H1 (cell line): Measurements from ENCODE around the gene TSC22D4. TPM values are rescaled to one million over a fixed set of nuclear protein-coding genes. Genes with fewer than 3 reads are reported as not detected.

Source experiments
- CEBPB ChIP-seq: IDR thresholded peaks from 2 replicates; pipeline ENCODE4 v1.6.1; 2012; ENCODE audit warnings: low read depth, low read length
- KDM5A ChIP-seq: fragments of 200-600 bp; IDR thresholded peaks from 2 replicates; pipeline ENCODE4 v1.7.1; 2012; ENCODE audit warnings: mild to moderate bottlenecking, low read length, inconsistent platforms, mixed read lengths
- POU5F1 ChIP-seq: IDR thresholded peaks from 2 replicates; pipeline ENCODE4 v1.6.1; 2011; ENCODE audit warnings: low read depth, mild to moderate bottlenecking, low read length, moderate library complexity
- RAD21 ChIP-seq, 2 experiments: IDR thresholded peaks in 1 of 2; conservative IDR thresholded peaks in 1 of 2; 2 replicates each; pipeline ENCODE4 v1.6.1; 2011; ENCODE audit warnings: low read depth in 2 of 2, low read length in 2 of 2, improper control_type of control experiment in 1 of 2, inconsistent platforms in 1 of 2, mild to moderate bottlenecking in 1 of 2, moderate library complexity in 1 of 2
- SIN3A ChIP-seq, 2 experiments: IDR thresholded peaks in 1 of 2; conservative IDR thresholded peaks in 1 of 2; 2 replicates each; pipeline ENCODE4 v1.6.1; 2011 to 2012; ENCODE audit warnings: low read length in 2 of 2, improper control_type of control experiment in 1 of 2, low read depth in 1 of 2, mild to moderate bottlenecking in 1 of 2
- SP4 ChIP-seq: IDR thresholded peaks from 2 replicates; pipeline ENCODE4 v1.6.1; 2012; ENCODE audit warnings: low read length, inconsistent platforms
- YY1 ChIP-seq: IDR thresholded peaks from 2 replicates; pipeline ENCODE4 v1.6.1; 2011; ENCODE audit warnings: low read depth, mild to moderate bottlenecking, low read length
- polyA plus RNA-seq, 7 experiments: library from polyadenylated mRNA; depleted of rRNA in 3 of 7; stranded (reverse) in 5 of 7; unstranded in 2 of 7; fragments of >200 nt in 5 of 7; fragments of 200-250 nt in 2 of 7; gene quantifications; 1 replicate in 5 of 7; 2 replicates in 1 of 7; 4 replicates in 1 of 7; pipeline versions ENCODE4 v1.2.1 to v1.2.3, GENCODE V29; 2011 to 2013; ENCODE audit warnings: missing spikeins in 2 of 7, mixed read lengths in 2 of 7
- total RNA-seq: library from RNA; stranded (reverse); fragmentation: NEBNext Ultra II Directional; extraction: Animal tissue kit (Norgen Biotek cat#: 25700); gene quantifications from 2 replicates; pipeline ENCODE4 v1.2.1, GENCODE V29; 2021
- TF ChIP-seq, protein P1 (sequence below): fragments of 300-600 bp; sonication (generic); IDR thresholded peaks from 2 replicates; pipeline ENCODE4 v1.7.1; 2012; ENCODE audit warnings: low read length, moderate library complexity, mild to moderate bottlenecking, inconsistent platforms; ENCODE audit not compliant: insufficient replicate concordance
- TF ChIP-seq, protein P2 (sequence below): IDR thresholded peaks from 2 replicates; pipeline ENCODE4 v1.6.1; 2012; ENCODE audit warnings: inconsistent platforms

Gene TSC22D4
- total and polyA plus RNA-seq, 2 of the 8 experiments (the other 6 are each of a cell fraction or from before 2014, with no cell fraction given), result 13.2 to 20.3 TPM

GRCh38 chr7:100469227-100470044 is 9.6 kb downstream of the TSC22D4 start (continued):
- TF ChIP-seq SP4, result no peak
- TF ChIP-seq, protein P1, sequence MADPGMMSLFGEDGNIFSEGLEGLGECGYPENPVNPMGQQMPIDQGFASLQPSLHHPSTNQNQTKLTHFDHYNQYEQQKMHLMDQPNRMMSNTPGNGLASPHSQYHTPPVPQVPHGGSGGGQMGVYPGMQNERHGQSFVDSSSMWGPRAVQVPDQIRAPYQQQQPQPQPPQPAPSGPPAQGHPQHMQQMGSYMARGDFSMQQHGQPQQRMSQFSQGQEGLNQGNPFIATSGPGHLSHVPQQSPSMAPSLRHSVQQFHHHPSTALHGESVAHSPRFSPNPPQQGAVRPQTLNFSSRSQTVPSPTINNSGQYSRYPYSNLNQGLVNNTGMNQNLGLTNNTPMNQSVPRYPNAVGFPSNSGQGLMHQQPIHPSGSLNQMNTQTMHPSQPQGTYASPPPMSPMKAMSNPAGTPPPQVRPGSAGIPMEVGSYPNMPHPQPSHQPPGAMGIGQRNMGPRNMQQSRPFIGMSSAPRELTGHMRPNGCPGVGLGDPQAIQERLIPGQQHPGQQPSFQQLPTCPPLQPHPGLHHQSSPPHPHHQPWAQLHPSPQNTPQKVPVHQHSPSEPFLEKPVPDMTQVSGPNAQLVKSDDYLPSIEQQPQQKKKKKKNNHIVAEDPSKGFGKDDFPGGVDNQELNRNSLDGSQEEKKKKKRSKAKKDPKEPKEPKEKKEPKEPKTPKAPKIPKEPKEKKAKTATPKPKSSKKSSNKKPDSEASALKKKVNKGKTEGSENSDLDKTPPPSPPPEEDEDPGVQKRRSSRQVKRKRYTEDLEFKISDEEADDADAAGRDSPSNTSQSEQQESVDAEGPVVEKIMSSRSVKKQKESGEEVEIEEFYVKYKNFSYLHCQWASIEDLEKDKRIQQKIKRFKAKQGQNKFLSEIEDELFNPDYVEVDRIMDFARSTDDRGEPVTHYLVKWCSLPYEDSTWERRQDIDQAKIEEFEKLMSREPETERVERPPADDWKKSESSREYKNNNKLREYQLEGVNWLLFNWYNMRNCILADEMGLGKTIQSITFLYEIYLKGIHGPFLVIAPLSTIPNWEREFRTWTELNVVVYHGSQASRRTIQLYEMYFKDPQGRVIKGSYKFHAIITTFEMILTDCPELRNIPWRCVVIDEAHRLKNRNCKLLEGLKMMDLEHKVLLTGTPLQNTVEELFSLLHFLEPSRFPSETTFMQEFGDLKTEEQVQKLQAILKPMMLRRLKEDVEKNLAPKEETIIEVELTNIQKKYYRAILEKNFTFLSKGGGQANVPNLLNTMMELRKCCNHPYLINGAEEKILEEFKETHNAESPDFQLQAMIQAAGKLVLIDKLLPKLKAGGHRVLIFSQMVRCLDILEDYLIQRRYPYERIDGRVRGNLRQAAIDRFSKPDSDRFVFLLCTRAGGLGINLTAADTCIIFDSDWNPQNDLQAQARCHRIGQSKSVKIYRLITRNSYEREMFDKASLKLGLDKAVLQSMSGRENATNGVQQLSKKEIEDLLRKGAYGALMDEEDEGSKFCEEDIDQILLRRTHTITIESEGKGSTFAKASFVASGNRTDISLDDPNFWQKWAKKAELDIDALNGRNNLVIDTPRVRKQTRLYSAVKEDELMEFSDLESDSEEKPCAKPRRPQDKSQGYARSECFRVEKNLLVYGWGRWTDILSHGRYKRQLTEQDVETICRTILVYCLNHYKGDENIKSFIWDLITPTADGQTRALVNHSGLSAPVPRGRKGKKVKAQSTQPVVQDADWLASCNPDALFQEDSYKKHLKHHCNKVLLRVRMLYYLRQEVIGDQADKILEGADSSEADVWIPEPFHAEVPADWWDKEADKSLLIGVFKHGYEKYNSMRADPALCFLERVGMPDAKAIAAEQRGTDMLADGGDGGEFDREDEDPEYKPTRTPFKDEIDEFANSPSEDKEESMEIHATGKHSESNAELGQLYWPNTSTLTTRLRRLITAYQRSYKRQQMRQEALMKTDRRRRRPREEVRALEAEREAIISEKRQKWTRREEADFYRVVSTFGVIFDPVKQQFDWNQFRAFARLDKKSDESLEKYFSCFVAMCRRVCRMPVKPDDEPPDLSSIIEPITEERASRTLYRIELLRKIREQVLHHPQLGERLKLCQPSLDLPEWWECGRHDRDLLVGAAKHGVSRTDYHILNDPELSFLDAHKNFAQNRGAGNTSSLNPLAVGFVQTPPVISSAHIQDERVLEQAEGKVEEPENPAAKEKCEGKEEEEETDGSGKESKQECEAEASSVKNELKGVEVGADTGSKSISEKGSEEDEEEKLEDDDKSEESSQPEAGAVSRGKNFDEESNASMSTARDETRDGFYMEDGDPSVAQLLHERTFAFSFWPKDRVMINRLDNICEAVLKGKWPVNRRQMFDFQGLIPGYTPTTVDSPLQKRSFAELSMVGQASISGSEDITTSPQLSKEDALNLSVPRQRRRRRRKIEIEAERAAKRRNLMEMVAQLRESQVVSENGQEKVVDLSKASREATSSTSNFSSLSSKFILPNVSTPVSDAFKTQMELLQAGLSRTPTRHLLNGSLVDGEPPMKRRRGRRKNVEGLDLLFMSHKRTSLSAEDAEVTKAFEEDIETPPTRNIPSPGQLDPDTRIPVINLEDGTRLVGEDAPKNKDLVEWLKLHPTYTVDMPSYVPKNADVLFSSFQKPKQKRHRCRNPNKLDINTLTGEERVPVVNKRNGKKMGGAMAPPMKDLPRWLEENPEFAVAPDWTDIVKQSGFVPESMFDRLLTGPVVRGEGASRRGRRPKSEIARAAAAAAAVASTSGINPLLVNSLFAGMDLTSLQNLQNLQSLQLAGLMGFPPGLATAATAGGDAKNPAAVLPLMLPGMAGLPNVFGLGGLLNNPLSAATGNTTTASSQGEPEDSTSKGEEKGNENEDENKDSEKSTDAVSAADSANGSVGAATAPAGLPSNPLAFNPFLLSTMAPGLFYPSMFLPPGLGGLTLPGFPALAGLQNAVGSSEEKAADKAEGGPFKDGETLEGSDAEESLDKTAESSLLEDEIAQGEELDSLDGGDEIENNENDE, result no peak
- TF ChIP-seq, protein P2, sequence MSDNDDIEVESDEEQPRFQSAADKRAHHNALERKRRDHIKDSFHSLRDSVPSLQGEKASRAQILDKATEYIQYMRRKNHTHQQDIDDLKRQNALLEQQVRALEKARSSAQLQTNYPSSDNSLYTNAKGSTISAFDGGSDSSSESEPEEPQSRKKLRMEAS, result 0 out of 2 replicates have a peak, but pooled peaks have one; percentile 15
- peak; percentile 95 to 96 for TF ChIP-seq RAD21 (IDR thresholded peaks at IDR 0.05 in 1 of 2, conservative IDR thresholded peaks at IDR 0.05 in 1 of 2; ENCODE audit: low read depth in 2 of 2, low read length in 2 of 2)
- 0 out of 4 replicates have a peak, but pooled peaks of 1 of the 2 experiments have one; percentile 59 for TF ChIP-seq SIN3A (conservative IDR thresholded peaks at IDR 0.05 in 1 of 2, IDR thresholded peaks at IDR 0.05 in 1 of 2; ENCODE audit: low read depth in 1 of 2, low read length in 2 of 2)
- no peak for TF ChIP-seq POU5F1
- TF ChIP-seq CEBPB, result no peak
- no peak for TF ChIP-seq KDM5A
- no peak for TF ChIP-seq YY1
